HL-60/S4 treated with retinoic acid at 250 ng/mL for 4 days and 3 days (cell line): ENCODE measurements around the gene MAN1B1.

ENCODE experiments used
- in situ Hi-C: fragments of 300-500 bp; cut with MboI; formaldehyde crosslinking; loops from 2 replicates; pipeline ENCODE4 v1.7.0; 2022; ENCODE audit warnings: low sequenced_read_pairs

The MAN1B1 gene

DNA sequence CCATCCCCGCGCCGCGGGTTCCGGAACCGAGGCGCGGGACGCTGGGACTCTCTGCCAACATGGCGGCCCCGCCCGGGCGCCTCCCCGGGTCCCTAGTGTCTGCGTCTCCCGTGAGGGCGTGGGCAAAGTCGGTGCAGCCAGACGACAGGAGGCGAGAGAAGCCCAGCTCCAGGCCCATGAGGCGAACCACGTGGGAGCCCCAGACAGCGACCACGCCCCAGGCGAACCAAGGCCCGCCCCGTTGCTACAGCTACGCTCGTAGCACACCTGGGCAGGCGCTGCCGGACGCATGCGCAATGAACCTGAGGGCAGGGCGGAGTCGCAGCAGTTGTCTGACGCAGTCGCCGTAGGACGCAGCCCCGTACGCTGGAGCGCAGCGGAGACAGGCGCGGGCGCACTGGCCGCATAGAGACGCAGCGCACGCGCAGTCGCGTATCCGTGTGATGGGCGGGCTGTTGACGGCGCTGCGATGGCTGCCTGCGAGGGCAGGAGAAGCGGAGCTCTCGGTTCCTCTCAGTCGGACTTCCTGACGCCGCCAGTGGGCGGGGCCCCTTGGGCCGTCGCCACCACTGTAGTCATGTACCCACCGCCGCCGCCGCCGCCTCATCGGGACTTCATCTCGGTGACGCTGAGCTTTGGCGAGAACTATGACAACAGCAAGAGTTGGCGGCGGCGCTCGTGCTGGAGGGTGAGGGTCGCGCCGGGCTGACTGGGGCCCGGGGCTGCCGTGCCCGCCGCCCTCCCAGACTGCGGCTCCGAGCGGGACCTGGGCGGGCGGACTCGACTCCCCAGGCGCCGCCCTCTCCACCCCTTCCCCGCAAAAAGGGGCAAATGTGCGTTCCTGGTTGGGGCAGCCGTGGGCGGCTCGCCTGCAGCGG is at the start of gene MAN1B1:
Gene MAN1B1, plus strand, starts transcription at position 455 of the 878 bp plus-strand sequence. Its CDS starts 15 bp downstream, at position 470.
- in situ Hi-C loops = no loop called here

DNA sequence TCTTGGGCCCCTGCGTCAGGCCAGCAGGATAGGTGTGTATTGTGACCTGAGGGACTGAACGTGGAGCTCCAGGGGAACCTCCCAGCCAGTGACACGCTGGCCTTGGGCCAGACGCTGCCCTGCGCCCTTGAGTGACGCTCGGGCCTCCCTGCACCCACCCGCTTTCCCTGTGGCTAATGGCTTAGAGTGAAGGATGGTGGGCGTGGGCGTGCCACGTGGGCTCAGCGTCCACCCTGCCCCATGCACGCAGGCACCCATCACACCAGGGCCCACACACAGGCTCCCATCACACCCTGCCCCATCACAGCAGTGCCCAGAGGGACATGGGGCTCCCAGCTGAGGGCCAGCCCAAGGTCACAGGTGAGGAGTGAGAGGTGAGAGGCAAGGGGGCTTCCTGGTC is 49.8 kb upstream of the MAN1B1 start:
- in situ Hi-C loops = loop anchor here (25.0 kb wide), 1 partner anchor 250 kb away; the partner anchor contains the start of genes CCDC183 and TMEM141

DNA sequence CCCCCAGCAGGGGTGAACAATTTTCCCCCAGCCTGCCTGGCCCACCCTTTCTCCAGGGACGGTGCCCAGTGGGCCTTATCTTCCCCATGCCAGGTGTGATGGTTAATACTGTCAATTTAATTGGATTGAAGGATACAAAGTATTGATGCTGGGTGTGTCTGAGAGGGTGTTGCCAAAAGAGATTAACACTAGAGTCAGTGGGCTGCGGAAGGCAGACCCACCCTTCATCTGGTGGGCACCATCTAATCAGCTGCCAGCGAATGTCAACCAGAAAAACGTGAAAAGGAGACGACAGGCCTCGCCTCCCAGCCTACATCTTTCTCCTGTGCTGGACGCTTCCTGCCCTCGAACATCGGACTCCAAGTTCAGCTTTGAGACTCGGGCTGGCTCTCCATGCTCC is 49.3 kb upstream of the MAN1B1 start:
- in situ Hi-C loops = loop anchor here (25.0 kb wide), 1 partner anchor 250 kb away; the partner anchor contains the start of genes CCDC183 and TMEM141

DNA sequence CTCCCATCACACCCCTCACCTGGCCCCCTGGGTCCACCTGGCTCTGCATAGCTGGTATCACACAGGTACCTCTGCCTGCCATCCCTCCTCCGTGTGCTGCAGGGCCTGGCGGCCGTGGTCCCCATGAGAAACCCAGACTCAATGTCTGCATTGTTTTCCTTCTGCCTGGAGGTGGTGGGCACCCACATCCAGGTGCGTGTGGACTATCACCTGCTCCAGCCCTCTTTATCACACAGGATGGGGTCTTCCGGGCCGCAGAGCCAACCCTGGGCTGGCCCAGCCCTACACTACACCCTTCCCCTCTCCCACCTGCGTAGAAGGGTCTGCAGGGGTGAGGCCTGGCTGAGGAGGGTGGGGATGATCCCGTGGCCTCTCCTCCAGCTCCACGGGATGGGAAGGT is 47.9 kb upstream of the MAN1B1 start:
- in situ Hi-C loops = loop anchor here (25.0 kb wide), 1 partner anchor 252 kb away; the partner anchor contains the start of genes CCDC183 and TMEM141

DNA sequence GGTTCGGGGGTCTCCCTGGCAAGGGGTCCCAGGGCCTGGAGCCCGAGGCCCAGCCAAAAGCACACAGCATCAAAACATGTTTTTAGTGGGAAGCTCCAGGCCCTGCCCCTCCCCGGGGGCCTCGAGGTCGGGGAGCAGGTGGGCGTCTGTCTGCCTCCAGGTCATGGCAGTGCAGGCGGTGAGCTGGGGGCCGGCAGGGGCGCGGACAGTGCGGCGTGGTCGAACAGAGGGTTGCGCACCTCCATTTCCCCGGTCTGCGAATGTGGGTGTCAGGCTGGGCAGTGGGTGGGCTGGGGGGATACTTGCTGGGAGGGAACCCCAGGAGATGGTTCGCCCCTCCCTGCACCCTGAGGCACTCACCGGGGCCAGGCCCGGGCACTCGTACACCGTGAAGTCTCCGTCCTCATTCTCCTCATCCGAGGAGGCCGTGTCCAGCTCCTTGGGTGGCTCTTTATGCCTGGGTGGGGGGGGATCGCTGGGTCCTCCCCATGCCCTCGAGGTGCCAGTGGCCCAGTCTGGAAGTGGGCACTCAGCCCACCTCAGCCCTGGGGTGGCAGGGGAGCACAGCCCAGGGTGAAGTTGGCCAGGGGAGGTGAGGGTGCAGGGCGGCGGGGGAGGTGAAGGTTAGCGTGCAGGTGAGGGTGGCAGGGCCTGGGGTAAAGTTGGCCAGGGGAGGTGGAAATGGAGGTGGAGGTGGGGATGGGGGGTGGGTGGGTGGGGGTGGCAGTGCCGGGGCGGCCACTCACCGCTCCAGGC is 47.0 kb upstream of the MAN1B1 start:
- in situ Hi-C loops = loop anchor here (25.0 kb wide), 1 partner anchor 252 kb away; the partner anchor contains the start of genes CCDC183 and TMEM141

DNA sequence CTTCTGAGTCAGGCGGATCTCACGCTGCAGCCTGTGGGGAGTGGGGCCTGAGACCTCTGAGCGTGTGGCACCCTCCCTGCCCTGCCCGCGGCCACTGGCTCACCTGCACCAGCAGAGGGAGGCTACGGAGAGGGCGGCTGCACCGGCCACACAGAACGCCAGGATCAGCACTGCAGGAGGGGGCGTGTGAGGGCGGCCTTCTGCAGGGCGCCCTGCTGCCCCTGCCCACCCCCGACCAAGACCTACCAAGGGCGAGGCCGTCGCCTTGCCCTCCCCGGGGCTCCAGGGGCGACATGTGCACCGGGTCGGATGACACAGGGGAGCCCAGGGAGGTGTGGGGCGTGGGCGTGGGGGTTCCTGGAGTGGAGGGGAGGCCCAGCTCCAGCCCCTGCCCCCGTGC is 46.2 kb upstream of the MAN1B1 start:
- in situ Hi-C loops = loop anchor here (25.0 kb wide), 1 partner anchor 253 kb away; the partner anchor contains the start of genes CCDC183 and TMEM141

DNA sequence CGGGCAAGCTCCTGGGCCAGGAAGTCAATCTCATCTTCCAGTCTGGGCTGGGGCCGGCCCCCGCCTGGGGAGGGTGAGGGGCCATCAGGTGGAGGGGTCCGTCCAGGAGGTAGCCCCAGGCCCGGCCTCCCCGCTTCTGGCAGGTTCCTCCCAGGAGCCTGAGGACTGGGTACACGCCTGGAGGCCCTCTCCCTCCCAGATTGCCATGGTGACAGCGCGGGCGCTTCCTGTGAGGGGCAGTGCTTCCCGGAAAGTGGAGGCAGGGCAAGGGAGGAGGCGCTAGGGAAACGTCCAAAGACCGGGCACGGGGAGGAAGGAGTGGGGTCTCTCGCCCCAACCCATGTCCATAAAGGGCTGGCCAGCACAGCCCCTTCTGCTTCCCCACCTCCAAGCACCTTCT is 45.7 kb upstream of the MAN1B1 start:
- in situ Hi-C loops = loop anchor here (25.0 kb wide), 1 partner anchor 254 kb away; the partner anchor contains the start of genes CCDC183 and TMEM141

DNA sequence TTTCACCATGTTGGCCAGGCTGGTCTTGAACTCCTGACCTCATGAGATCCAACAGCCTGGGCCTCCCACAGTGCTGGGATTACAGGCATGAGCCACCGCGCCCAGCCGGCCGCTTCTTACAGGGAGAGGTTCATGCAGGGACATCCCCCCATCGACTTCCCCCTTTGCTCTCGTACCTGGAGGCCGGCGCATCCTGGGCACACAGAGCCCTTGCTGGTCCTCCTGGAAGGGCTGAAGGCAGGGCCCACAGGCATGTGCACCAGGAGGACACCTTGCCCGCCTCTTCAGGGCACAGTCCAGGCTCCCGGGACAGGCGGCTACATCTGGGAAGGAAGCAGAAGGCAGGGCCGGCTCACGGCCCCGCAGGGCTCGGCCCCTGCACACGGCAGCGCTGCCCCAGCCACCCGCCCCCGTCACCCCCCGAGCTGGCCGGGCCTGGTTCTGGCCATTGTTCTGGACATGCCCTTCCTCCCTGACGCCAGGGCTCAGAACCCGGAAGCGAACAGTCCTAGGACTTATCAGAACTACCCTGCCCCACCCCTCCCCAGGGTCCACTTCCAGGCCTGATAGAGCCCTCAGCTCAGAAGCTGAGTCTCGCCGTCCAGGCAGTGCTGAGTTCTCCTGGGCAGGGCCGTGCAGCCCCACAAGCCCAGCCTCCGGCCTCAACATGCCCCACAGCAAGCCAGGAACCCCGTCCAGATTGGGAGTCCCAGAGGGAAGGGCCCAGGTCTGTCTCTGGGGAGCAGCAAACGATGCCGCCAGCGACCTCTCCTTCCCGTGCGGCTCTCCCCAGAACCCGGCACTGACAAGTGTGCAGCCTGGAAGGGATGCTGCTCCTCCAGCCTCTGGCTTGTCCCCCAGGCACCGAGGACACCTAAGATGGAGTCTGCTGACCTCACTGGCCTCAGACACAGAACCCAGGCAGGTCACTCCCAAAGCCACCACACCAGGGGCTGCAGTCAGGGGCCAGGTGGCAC is 43.7 kb upstream of the MAN1B1 start:
- in situ Hi-C loops = loop anchor here (25.0 kb wide), 1 partner anchor 256 kb away; the partner anchor contains the start of genes CCDC183 and TMEM141

DNA sequence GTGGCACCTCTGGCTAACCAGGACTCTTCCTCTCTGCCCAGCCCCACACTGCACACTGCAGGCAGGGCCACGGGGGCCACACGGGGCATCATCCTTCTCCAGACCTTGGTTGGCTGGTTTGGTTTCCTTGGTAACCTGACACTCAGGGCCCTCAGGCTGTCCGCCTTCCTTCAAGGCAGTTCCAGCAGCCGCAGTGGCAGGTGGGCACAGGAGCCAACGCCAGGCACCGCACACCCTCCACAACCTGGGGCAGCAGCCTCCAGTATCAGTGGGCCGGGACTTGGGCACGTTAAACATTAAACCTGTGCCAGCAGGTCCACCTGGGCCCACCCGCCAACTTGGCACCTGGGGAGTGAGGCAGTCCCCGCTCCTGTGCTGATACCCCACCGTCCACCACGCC is 42.7 kb upstream of the MAN1B1 start:
- in situ Hi-C loops = loop anchor here (25.0 kb wide), 1 partner anchor 257 kb away; the partner anchor contains the start of genes CCDC183 and TMEM141

DNA sequence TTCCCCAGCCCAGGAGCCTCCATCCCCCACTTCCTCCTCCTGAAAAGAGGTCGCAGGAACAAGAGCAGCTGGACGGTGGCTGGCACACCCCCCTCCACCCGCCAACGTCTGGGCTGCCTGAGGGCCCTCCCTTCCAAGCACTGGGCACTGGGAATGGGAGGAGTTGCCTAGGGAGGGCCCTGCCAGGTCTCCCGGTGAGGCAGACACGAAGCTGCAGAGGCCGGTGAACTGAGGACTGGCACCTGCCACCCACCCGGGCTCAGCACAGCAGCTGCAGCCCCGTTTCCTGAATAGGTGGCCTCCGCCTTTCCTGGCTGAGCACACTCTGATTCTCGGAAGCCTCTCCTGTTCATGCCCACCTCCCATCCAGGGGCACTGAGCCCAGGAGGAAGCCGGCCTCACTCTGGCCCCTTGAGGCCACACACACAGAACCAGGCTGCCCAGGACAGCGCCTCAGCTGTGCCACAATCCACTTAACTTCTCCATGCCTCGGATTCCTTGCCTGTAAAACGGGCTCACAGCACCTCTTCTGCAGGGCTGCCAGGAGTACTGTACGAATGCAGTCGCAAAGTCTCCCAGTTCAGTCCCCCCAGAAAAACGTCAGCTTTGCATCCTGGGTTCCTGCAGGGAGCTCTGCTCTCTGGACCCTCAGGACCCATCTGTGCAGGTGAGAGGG is 42.1 kb upstream of the MAN1B1 start:
- in situ Hi-C loops = loop anchor here (25.0 kb wide), 1 partner anchor 257 kb away; the partner anchor contains the start of genes CCDC183 and TMEM141

DNA sequence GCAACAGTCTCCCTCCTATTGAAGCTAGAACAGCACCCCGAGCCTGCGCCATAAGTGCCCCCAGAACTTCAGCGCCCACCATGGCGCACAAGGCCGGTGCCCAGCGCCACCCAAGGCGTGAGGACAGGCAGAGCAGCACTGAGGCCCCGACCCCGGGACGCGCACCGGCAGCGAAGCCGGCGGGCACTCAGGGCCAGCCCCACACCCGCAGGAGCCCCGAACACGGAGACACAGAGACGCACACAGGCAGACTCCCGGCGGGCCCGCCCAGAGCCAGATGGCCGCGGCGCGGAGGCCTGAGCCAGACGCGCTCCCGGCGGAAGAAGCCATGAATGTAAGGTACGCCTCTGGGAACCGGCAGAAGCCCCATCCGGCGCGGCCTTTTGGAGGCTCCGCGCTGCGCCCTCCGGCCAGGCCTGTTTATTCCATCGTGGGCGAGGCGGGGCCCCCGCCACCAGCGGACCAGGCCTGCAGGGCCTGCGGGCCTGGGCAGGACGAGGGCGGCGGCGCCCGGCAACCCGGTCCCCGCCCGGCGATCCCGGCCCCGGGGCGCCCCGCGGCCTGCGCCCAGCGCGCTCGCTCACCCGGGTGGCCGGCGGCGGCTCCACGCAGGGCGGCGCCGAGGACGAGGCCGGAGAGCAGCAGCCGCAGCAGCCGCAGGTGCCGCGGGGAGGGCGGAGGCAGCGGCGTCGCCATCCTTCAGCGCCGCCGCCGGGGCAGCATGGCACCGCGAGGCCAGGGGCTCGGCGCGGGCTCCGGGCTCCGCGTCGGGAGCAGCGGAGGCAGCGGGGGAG is 41.3 kb upstream of the MAN1B1 start:
- in situ Hi-C loops = loop anchor here (25.0 kb wide), 1 partner anchor 258 kb away; the partner anchor contains the start of genes CCDC183 and TMEM141

DNA sequence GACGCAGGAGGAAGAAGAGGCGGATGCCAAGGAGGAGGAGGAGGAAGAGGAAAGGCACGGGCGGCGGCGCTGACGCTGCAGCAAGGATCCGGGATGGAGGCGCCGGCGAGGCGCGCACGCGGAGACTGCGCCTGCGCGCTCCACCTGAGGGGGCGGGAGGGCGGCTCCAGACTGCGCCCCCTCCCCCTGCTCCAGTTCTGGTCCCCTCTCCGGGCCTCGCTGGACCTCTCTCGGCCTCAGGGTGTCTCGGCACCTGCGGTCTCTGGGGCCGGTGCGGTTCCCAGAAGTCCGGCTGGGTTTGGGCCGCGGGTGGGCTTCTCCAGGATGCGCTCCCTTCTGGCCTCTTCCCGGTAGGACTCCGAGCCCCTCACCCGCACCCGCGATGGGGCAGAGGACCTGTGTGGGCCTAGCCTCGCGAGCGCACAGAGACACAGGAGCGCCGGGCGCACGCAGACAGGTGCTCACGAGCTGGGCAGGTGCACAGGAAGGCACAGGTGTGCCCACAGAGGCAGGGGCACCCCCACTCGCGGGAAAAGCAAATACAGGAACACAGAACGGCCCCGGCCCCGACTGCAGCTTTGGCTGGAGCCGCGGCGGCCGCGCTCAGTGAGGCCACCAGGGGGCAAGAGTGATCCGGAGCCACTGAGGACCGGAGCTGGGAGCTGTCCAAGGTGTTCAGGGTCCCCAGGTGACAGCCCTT is 40.5 kb upstream of the MAN1B1 start, which contains the start of gene NPDC1:
Gene NPDC1, minus strand, starts transcription at position 90 of the 700 bp plus-strand sequence. CDS start 188 bp downstream, outside the sequence.
- in situ Hi-C loops = loop anchor here (25.0 kb wide), 1 partner anchor 259 kb away; the partner anchor contains the start of genes CCDC183 and TMEM141

DNA sequence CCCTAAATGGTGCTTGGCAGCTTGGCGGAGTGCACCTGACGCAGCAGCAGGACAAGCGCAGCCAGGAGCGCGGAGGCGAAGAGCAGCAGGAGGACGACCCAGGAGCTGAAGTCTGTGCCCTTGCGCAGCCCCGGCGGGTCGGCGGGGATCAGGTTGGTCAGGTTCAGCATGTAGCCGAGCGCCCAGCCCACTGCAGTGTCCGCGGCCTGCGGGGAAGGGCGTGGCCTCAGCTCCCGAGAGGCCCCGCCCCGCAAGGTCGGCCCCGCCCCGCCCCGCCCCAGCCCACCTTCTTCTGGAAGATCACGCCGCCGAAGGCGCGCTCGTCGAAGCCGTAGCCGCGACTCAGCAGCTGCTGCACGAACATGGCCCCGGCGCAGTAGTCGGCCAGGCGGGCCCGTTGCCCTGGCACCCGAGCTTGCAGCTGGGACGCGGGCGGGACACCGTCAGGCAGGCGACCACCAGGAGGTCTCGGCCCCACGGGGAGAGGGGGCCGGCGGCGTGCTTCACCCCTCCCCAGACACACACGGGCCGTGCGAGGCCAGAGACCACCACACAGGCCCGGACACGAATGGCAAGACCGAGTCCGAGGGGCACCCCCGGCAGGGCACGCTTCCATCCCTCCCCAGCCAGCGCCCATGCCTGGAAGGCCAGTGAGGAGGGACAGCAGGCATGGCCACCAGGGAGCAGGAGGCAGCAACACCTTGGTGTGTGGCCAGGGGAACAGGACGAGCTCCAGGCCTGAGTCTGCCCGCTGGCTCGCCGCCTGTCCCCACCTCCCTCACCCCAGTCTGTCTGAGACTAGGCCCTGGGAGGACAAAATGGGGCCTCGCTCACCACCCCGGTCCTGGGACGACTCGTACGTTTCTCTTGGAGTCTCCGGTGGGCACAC is 37.9 kb upstream of the MAN1B1 start:
- in situ Hi-C loops = loop anchor here (25.0 kb wide), 1 partner anchor 262 kb away; the partner anchor contains the start of genes CCDC183 and TMEM141

DNA sequence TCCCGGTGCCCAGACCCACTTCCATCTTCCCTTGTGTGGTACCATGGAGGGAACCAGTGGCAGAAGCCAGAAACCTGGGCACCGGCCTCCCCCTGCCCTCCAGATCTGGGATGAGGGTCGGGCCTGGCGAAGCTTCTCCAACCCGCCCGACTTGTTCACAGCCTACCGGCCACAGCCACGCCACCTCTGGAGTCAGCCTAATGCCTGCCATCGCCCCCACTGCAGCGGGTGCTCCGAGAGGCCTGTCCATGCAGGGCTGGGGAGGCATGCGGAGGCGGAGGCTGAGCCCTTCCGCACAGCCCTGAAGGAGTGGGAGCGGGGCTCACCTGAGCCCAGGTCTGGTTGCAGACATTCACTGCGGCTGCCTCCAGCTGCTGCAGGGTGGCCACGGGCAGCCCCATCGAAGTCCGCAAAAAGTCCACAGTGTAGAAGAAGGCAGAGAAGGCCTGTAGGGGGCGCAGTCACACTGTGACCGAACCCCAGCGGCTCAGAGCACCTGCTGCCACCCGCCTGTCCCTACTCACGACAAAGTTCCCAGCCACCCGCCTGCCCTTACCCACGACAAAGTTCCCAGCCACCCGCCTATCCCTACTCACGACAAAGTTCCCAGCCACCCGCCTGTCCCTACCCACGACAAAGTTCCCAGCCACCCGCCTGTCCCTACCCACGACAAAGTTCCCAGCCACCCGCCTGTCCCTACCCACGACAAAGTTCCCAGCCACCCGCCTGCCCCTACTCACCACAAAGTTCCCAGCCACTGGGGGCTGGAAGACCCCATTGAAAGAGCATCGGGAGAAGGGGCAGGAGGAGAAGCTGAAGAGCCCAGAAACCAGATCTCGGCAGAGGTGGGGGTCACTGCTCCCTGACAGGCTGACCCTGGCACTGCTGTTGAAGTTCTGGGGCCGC is 37.0 kb upstream of the MAN1B1 start:
- in situ Hi-C loops = loop anchor here (25.0 kb wide), 1 partner anchor 262 kb away; the partner anchor contains the start of genes CCDC183 and TMEM141

DNA sequence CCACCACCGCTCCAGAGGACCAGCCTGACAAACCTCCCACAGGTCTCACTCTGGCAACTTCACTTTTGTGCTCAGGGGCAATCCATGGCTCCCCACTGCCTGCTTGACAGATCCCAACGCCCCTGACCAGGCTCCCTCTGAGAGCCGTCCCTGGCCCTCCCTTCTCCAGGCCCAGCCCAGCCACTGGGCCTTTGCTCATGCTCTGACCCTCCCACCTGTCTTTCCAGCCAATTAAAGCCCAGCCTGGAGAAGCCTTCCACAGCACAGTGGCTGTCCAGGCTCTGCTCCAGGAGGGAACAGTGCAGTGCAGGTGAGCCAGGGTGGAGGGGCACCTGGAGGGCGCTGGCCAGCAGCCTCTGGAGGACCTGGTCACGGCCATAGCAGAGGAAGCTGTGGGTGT is 36.2 kb upstream of the MAN1B1 start:
- in situ Hi-C loops = no loop called here
